Esophagus (tissue), 2 donors: ENCODE data around the gene C1QC. TPM values are rescaled to one million over a fixed set of nuclear protein-coding genes. Genes with fewer than 3 reads are reported as not detected.

Experiments used
- H3K27ac ChIP-seq, 2 donors: one replicate each; pipeline ENCODE4 v1.5.1; 2013; ENCODE audit warnings: low read depth in 2 of 2, mild to moderate bottlenecking in 2 of 2, inconsistent platforms in 1 of 2, low read length in 1 of 2, moderate library complexity in 1 of 2
- H3K27me3 ChIP-seq, 2 donors: one replicate each; pipeline ENCODE4 v1.6.1; 2013; ENCODE audit warnings: low read length in 2 of 2, control low read depth in 1 of 2, mild to moderate bottlenecking in 1 of 2; ENCODE audit not compliant: insufficient read depth in 2 of 2, control insufficient read depth in 1 of 2
- H3K36me3 ChIP-seq, 2 donors: one replicate each; pipeline ENCODE4 v1.6.1; 2013; ENCODE audit warnings: low read length in 1 of 2; ENCODE audit not compliant: control insufficient read depth in 2 of 2, insufficient read depth in 2 of 2
- H3K4me1 ChIP-seq, 2 donors: one replicate each; pipeline ENCODE4 v1.6.1; 2013; ENCODE audit warnings: low read length in 1 of 2; ENCODE audit not compliant: control insufficient read depth in 2 of 2, insufficient read depth in 2 of 2
- H3K4me3 ChIP-seq, 2 donors: one replicate each; pipeline ENCODE4 v1.5.1; 2013; ENCODE audit warnings: low read length in 2 of 2, mild to moderate bottlenecking in 2 of 2, low read depth in 1 of 2, moderate library complexity in 1 of 2
- H3K9me3 ChIP-seq, 2 donors: one replicate each; pipeline ENCODE4 v1.6.1; 2013; ENCODE audit warnings: mild to moderate bottlenecking in 2 of 2, low read depth in 1 of 2, low read length in 1 of 2, moderate library complexity in 1 of 2; ENCODE audit not compliant: control insufficient read depth in 2 of 2, insufficient read depth in 1 of 2
- WGBS, 2 donors: extraction: QIAGEN DNeasy Blood & Tissue Kit; methylation state at CpG; one replicate each; pipeline ENCODE4 v1.1.7; 2013; 5-methylcytosine and 5-hydroxymethylcytosine counted together
- polyA plus RNA-seq, 2 donors: library from polyadenylated mRNA; stranded (reverse); fragments of 200-250 nt; gene quantifications; one replicate each; pipeline ENCODE4 v1.2.3, GENCODE V29; 2013
- donor health status: healthy with polysubstance abuse.
- donor health status: Bipolar disorder and iron deficiency.

The C1QC gene
- polyA plus RNA-seq, 2 donors = 9.4 to 18.5 TPM

DNA sequence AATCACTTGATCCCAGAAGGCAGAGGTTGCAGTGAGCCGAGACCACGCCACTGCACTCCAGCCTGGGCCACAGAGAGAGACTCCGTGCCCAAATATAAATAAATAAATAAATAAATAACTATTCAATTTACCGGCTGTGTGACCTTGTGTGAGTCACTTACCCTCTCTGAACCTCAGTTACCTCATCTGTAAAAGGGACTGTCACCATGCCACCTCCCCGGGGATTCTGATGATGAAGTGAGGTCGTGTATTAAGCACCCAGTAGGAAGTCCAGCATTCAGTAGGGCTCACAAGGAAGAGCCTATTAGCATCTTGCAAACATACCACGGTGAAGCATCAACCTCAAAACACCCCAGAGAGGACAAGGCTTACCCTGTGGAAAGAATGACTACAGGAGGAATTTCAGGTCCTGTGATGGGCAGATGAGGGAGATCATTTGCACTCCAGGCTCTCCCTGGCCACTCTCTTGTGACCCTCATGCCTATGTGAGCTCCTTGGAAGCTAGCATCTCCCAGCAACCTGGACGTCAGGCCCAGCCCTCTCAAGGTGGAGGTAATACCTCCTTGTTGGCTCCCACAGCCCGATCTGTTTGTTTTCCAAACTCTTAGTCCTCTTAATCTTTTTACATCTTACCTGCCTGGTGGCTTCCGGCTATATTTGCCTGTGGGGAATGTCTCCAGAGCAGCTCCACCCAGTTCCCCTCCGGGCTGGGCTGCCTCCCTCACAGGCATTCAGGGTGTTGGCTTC lies 14.6 kb upstream of the C1QC start:
- H3K27me3 ChIP-seq = peaks cover 0 to 3% of the 10 kb centered on the region in 2 donors
- WGBS, 2 donors = 45 to 46% methylated on average over 11 of the region's 11 CpGs
- no peaks in the 10 kb centered on the region for H3K36me3 ChIP-seq
- H3K9me3 ChIP-seq = no peaks in the 10 kb centered on the region
- no peak overlapping the region for H3K27ac ChIP-seq
- no peaks in the 10 kb centered on the region for H3K4me1 ChIP-seq
- no peak overlapping the region for H3K4me3 ChIP-seq

GRCh38 chr1:22629886-22630285 lies 13.5 kb upstream of the C1QC start:
- Histone ChIP-seq H3K9me3 (no peaks in the 10 kb centered on the region), H3K36me3 (no peaks in the 10 kb centered on the region), H3K4me1 (no peaks in the 10 kb centered on the region), H3K27ac (no peak overlapping the region), H3K27me3 (peaks cover 0 to 3% of the 10 kb centered on the region in 2 donors), H3K4me3 (no peak overlapping the region)
- WGBS, 2 donors = 40 to 47% methylated on average over 2 of the region's 2 CpGs

GRCh38 chr1:22633697-22634463 lies 9.6 kb upstream of the C1QC start:
- Histone ChIP-seq H3K36me3 (no peaks in the 10 kb centered on the region), H3K4me3 (no peak overlapping the region), H3K4me1 (no peaks in the 10 kb centered on the region), H3K27ac (no peak overlapping the region), H3K27me3 (no peaks in the 10 kb centered on the region), H3K9me3 (no peaks in the 10 kb centered on the region)
- WGBS, 2 donors = 84% methylated on average over 10 of the region's 10 CpGs

DNA sequence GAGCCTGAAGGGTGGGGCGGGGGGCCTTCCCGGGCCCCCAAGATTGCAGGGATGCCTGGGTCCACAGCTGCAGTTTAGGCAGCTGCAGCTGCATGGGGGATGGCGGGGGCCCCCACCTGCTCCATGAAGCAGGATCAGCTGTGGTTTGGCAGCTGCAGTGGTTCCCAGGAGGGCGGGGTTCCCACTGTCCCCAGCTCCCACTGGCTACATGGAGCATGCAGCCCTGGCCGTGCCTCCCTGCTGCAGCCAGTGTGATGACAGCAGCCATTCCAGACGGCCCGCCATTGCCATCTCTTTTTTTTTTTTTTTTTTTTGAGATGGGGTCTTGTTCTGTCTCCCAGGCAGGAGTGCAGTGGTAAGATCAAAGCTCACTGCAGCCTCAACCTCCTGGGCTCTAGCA lies 8.0 kb upstream of the C1QC start:
- H3K9me3 ChIP-seq = no peaks in the 10 kb centered on the region

DNA sequence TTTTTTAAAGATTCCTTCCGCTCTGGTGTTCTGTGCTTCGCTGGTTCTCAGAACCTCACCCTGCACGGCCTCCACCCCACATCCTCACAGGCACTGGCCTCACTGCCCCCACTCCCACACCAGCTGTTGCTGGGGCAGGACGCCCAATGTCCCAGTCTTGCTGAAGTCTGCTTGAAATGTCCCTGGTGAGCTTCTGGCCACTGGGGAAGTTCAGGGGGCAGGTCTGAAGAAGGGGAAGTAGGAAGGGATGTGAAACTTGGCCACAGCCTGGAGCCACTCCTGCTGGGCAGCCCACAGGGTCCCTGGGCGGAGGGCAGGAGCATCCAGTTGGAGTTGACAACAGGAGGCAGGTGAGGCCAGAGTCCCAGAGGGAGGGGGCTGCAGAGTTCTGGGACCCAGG lies 7.1 kb upstream of the C1QC start, which contains the start of gene C1QA:
Gene C1QA (plus strand): TSS at position 276 of the 400 bp plus-strand sequence. CDS start 989 bp downstream, outside the sequence.
- H3K27me3 ChIP-seq = no peaks in the 10 kb centered on the region
- no peak within 1 kb of the TSS for H3K27ac ChIP-seq
- H3K4me1 ChIP-seq = no peaks in the 10 kb centered on the region
- H3K36me3 ChIP-seq = no peaks in the 10 kb centered on the region
- H3K4me3 ChIP-seq = no peak within 1 kb of the TSS
- WGBS, 2 donors = 54 to 60% methylated on average over 5 of the region's 5 CpGs
- no peaks in the 10 kb centered on the region for H3K9me3 ChIP-seq

More for the DNA sequence above, 8.0 kb upstream of the C1QC start:
- H3K4me3 ChIP-seq = no peak overlapping the region
- H3K27ac ChIP-seq = no peak overlapping the region
- 57 to 63% methylated on average over 7 of the region's 7 CpGs for WGBS, 2 donors
- H3K4me1 ChIP-seq = no peaks in the 10 kb centered on the region
- H3K27me3 ChIP-seq = no peaks in the 10 kb centered on the region
- H3K36me3 ChIP-seq = no peaks in the 10 kb centered on the region

DNA sequence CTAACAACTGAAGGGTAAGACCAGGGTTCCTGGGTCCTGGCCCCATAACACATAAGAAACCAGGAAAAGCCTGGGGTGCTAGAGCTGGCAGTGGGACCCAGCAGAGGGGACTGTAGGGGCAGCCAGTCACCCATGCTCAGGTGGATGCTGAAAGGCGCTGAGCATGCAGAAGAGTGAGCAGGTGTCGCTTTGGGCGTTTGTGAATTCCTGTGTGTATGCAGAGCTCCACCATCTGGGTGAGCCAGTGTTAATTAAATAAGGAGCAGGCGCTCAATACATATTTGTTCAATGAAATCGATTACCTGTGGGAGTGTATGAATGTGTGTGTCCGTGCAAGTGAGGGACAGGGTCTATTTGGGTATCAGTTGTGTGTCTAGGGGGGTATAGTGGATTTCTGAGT lies 6.5 kb upstream of the C1QC start:
- no peak overlapping the region for H3K27ac ChIP-seq
- no peaks in the 10 kb centered on the region for H3K4me1 ChIP-seq
- H3K27me3 ChIP-seq = no peaks in the 10 kb centered on the region
- no peaks in the 10 kb centered on the region for H3K36me3 ChIP-seq
- no peaks in the 10 kb centered on the region for H3K9me3 ChIP-seq
- no peak overlapping the region for H3K4me3 ChIP-seq
- WGBS, 2 donors = 43 to 62% methylated on average over 6 of the region's 6 CpGs

- H3K27ac ChIP-seq = no peak overlapping the region
- H3K4me3 ChIP-seq = no peak overlapping the region
- 57 to 58% methylated on average over 3 of the region's 3 CpGs for WGBS, 2 donors
- no peaks in the 10 kb centered on the region for H3K9me3 ChIP-seq
- no peaks in the 10 kb centered on the region for H3K27me3 ChIP-seq
- H3K4me1 ChIP-seq = no peaks in the 10 kb centered on the region
- H3K36me3 ChIP-seq = no peaks in the 10 kb centered on the region
Measured at GRCh38 chr1:22637907-22638445, 5.5 kb upstream of the C1QC start.

- H3K27ac ChIP-seq = no peak overlapping the region
- no peaks in the 10 kb centered on the region for H3K4me1 ChIP-seq
- no peak overlapping the region for H3K4me3 ChIP-seq
- WGBS, 2 donors = 81 to 86% methylated on average over 23 of the region's 23 CpGs
- no peaks in the 10 kb centered on the region for H3K9me3 ChIP-seq
- H3K27me3 ChIP-seq = no peaks in the 10 kb centered on the region
- H3K36me3 ChIP-seq = no peaks in the 10 kb centered on the region
Measured at GRCh38 chr1:22638476-22639234, 4.8 kb upstream of the C1QC start.

- Histone ChIP-seq H3K9me3 (no peaks in the 10 kb centered on the region), H3K4me1 (no peaks in the 10 kb centered on the region), H3K27ac (no peak overlapping the region), H3K4me3 (no peak overlapping the region), H3K27me3 (no peaks in the 10 kb centered on the region), H3K36me3 (no peaks in the 10 kb centered on the region)
- 36 to 38% methylated on average over 8 of the region's 8 CpGs for WGBS, 2 donors
Measured at GRCh38 chr1:22639286-22639685, 4.1 kb upstream of the C1QC start.
